H9 (cell line): ENCODE data around the gene ALX3. TPM values are rescaled to one million over a fixed set of nuclear protein-coding genes. Genes with fewer than 3 reads are reported as not detected.

Experiments
- DNase-seq: peaks from one replicate; pipeline ENCODE4 v3.0.0-alpha.2; 2017
- H2AFZ ChIP-seq: one replicate; pipeline ENCODE4 v1.6.1; 2013; ENCODE audit warnings: mild to moderate bottlenecking, low read length, control low read depth, moderate library complexity
- H2AK5ac ChIP-seq: 2 replicates; pipeline ENCODE4 v1.6.1; 2013; ENCODE audit warnings: low read length, control low read depth, mixed read lengths; ENCODE audit not compliant: insufficient read length
- H2BK120ac ChIP-seq: one replicate; pipeline ENCODE4 v1.6.1; 2013; ENCODE audit warnings: low read depth, mild to moderate bottlenecking, low read length, control low read depth, inconsistent platforms; ENCODE audit not compliant: poor library complexity, severe bottlenecking
- H2BK12ac ChIP-seq: 2 replicates; pipeline ENCODE4 v1.6.1; 2013; ENCODE audit warnings: low read length, control low read depth, mixed read lengths, low read depth; ENCODE audit not compliant: insufficient read length
- H2BK15ac ChIP-seq: 2 replicates; pipeline ENCODE4 v1.6.1; 2013; ENCODE audit warnings: low read depth, low read length, control low read depth
- H2BK20ac ChIP-seq: one replicate; pipeline ENCODE4 v1.6.1; 2013; ENCODE audit warnings: low read depth, mild to moderate bottlenecking, low read length, control low read depth, inconsistent platforms; ENCODE audit not compliant: poor library complexity, severe bottlenecking
- H2BK5ac ChIP-seq: 2 replicates; pipeline ENCODE4 v1.6.1; 2013; ENCODE audit warnings: low read length, control low read depth, mixed read lengths; ENCODE audit not compliant: insufficient read length
- H3K14ac ChIP-seq: 2 replicates; pipeline ENCODE4 v1.6.1; 2013; ENCODE audit warnings: low read length, control low read depth; ENCODE audit not compliant: insufficient read depth
- H3K18ac ChIP-seq: 2 replicates; pipeline ENCODE4 v1.6.1; 2013; ENCODE audit warnings: low read depth, mild to moderate bottlenecking, mixed read lengths, low read length, control low read depth; ENCODE audit not compliant: insufficient read length
- H3K23ac ChIP-seq: 2 replicates; pipeline ENCODE4 v1.6.1; 2013; ENCODE audit warnings: low read length, control low read depth, mixed read lengths, low read depth; ENCODE audit not compliant: insufficient read length
- H3K23me2 ChIP-seq: 2 replicates; pipeline ENCODE4 v1.6.1; 2013; ENCODE audit warnings: low read depth, mild to moderate bottlenecking, mixed read lengths, low read length, control low read depth; ENCODE audit not compliant: insufficient read length, poor library complexity, severe bottlenecking
- H3K27ac ChIP-seq: 2 replicates; pipeline ENCODE4 v1.5.1; 2013; ENCODE audit warnings: low read length, control low read depth, mixed read lengths, low read depth; ENCODE audit not compliant: insufficient read length
- H3K27me3 ChIP-seq: 2 replicates; pipeline ENCODE4 v1.6.1; 2013; ENCODE audit warnings: low read length, control low read depth, inconsistent platforms; ENCODE audit not compliant: insufficient read depth
- H3K4ac ChIP-seq: 2 replicates; pipeline ENCODE4 v1.6.1; 2013; ENCODE audit warnings: low read depth, mild to moderate bottlenecking, control low read depth, inconsistent platforms, low read length, moderate library complexity
- H3K4me1 ChIP-seq: 2 replicates; pipeline ENCODE4 v1.6.1; 2013; ENCODE audit warnings: low read length, control low read depth, inconsistent platforms; ENCODE audit not compliant: insufficient read depth
- H3K4me2 ChIP-seq: 2 replicates; pipeline ENCODE4 v1.6.1; 2013; ENCODE audit warnings: low read length, control low read depth, mixed read lengths; ENCODE audit not compliant: insufficient read length, insufficient read depth
- H3K56ac ChIP-seq: 2 replicates; pipeline ENCODE4 v1.6.1; 2013; ENCODE audit warnings: low read depth, mild to moderate bottlenecking, mixed read lengths, low read length, control low read depth; ENCODE audit not compliant: insufficient read length
- H3K79me1 ChIP-seq: 2 replicates; pipeline ENCODE4 v1.6.1; 2013; ENCODE audit warnings: low read depth, mild to moderate bottlenecking, moderate library complexity, low read length, control low read depth, inconsistent platforms; ENCODE audit not compliant: insufficient read depth, poor library complexity, severe bottlenecking
- H3K79me2 ChIP-seq: 2 replicates; pipeline ENCODE4 v1.6.1; 2013; ENCODE audit warnings: low read length, control low read depth, inconsistent platforms; ENCODE audit not compliant: insufficient read depth
- H3K9ac ChIP-seq: 2 replicates; pipeline ENCODE4 v1.6.1; 2013; ENCODE audit warnings: low read length, control low read depth, mixed read lengths; ENCODE audit not compliant: insufficient read length; ENCODE audit errors: extremely low read depth
- H3K9me3 ChIP-seq: one replicate; pipeline ENCODE4 v1.6.1; 2013; ENCODE audit warnings: low read depth, low read length, inconsistent platforms; ENCODE audit not compliant: control insufficient read depth
- H3T11ph ChIP-seq: one replicate; pipeline ENCODE4 v1.6.1; 2013; ENCODE audit warnings: mild to moderate bottlenecking, low read length, control low read depth, inconsistent platforms
- H4K20me1 ChIP-seq: one replicate; pipeline ENCODE4 v1.6.1; 2013; ENCODE audit not compliant: control insufficient read depth, insufficient read length, insufficient read depth
- H4K5ac ChIP-seq: 2 replicates; pipeline ENCODE4 v1.6.1; 2013; ENCODE audit warnings: low read depth, mild to moderate bottlenecking, mixed read lengths, low read length, control low read depth; ENCODE audit not compliant: insufficient read length
- H4K8ac ChIP-seq: replicated peaks from 2 replicates; pipeline ENCODE4 v1.6.1; 2013; ENCODE audit warnings: low read length, control low read depth, mixed read lengths, low read depth; ENCODE audit not compliant: insufficient read length
- H4K91ac ChIP-seq: 2 replicates; pipeline ENCODE4 v1.6.1; 2013; ENCODE audit warnings: low read depth, mild to moderate bottlenecking, moderate library complexity, mixed read lengths, low read length, control low read depth; ENCODE audit not compliant: insufficient read length
- H3K27ac Mint-ChIP-seq, 3 experiments: 2 replicates in 2 of 3; 3 replicates in 1 of 3; pipeline ENCODE4 v1.8.0; 2020 to 2021; ENCODE audit warnings: mixed read lengths in 3 of 3, mild to moderate bottlenecking in 1 of 3, moderate library complexity in 1 of 3
- H3K27me3 Mint-ChIP-seq: 2 replicates; pipeline ENCODE4 v1.8.0; 2021; ENCODE audit warnings: low read depth, mild to moderate bottlenecking, moderate library complexity, mixed read lengths
- H3K36me3 Mint-ChIP-seq, 3 experiments: 2 replicates in 2 of 3; 3 replicates in 1 of 3; pipeline ENCODE4 v1.8.0; 2020 to 2021; ENCODE audit warnings: low read depth in 3 of 3, mixed read lengths in 3 of 3; ENCODE audit not compliant: insufficient read depth in 1 of 3
- H3K4me1 Mint-ChIP-seq, 2 experiments: 2 replicates each; pipeline ENCODE4 v1.8.0; 2020; ENCODE audit warnings: mixed read lengths in 2 of 2
- H3K4me3 Mint-ChIP-seq, 2 experiments: 2 replicates in 1 of 2; 3 replicates in 1 of 2; pipeline ENCODE4 v1.8.0; 2020 to 2021; ENCODE audit warnings: mild to moderate bottlenecking in 2 of 2, mixed read lengths in 2 of 2, moderate library complexity in 1 of 2
- H3K9me3 Mint-ChIP-seq, 2 experiments: 2 replicates in 1 of 2; 3 replicates in 1 of 2; pipeline ENCODE4 v1.8.0; 2020; ENCODE audit warnings: mild to moderate bottlenecking in 2 of 2, mixed read lengths in 2 of 2, moderate library complexity in 1 of 2
- CTCF ChIP-seq: fragments of 200-600 bp; sonication (generic); conservative IDR thresholded peaks from 3 replicates; pipeline ENCODE4 v1.8.0; 2021; ENCODE audit warnings: antibody characterized with exemption, mild to moderate bottlenecking
- WGBS: extraction: QIAGEN DNeasy Blood & Tissue Kit; methylation state at CpG from one replicate; pipeline ENCODE4 v1.1.7; 2013; ENCODE audit warnings: missing lambda C conversion rate, low lambda C conversion rate, mixed read lengths; ENCODE audit not compliant: insufficient read length; ENCODE audit errors: extremely low coverage; 5-methylcytosine and 5-hydroxymethylcytosine counted together
- total RNA-seq: library from RNA; stranded (reverse); gene quantifications from 2 replicates; pipeline ENCODE4 v1.2.1, GENCODE V29; 2021

ALX3 gene
- total RNA-seq, 1 experiment from 2014 or later, result not detected

DNA sequence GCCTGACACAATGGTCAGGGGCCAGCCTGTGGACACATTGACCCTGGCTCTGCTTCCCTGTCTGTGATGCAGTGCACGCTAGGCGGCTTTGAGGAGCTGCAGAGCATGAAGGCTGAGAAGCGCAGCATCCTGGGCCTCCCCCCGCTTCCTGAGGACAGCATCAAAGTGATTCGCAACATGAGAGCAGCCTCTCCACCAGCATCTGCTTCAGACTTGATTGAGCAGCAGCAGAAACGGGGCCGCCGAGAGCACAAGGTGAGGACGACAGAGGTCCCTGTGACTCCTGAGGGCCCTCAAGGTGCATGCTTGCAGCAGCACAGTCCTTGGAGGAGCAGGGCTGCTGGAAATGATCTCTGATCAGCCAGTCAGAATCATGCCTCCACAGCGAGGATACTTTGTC, 27.5 kb downstream of the ALX3 start:
- H3K79me1 ChIP-seq, result no peaks in the 10 kb centered on the region
- no peaks in the 10 kb centered on the region for H3K4me1 ChIP-seq
- H3K4me1 Mint-ChIP-seq, result no peaks in the 10 kb centered on the region
- H3K9me3 Mint-ChIP-seq, result no peaks in the 10 kb centered on the region
- H3K9me3 ChIP-seq, result no peaks in the 10 kb centered on the region
- no peak overlapping the region for H4K5ac ChIP-seq
- no peak for DNase-seq
- H2AK5ac ChIP-seq, result no peak overlapping the region
- peaks cover 74 to 95% (median 94%) of the 10 kb centered on the region in 3 experiments for H3K36me3 Mint-ChIP-seq
- H3K14ac ChIP-seq, result no peak overlapping the region
- H4K20me1 ChIP-seq, result no peaks in the 10 kb centered on the region
- H3K27ac Mint-ChIP-seq, result no peak overlapping the region
- no peak overlapping the region for H2AFZ ChIP-seq
- TF ChIP-seq CTCF, result no peak
- no peak overlapping the region for H2BK120ac ChIP-seq
- no peak overlapping the region for H4K91ac ChIP-seq
- no peak overlapping the region for H3K4ac ChIP-seq
- no peak overlapping the region for H3K4me3 Mint-ChIP-seq
- no peaks in the 10 kb centered on the region for H3K27me3 ChIP-seq
- H4K8ac ChIP-seq, result no peak overlapping the region
- no peak overlapping the region for H3K4me2 ChIP-seq
- no peak overlapping the region for H3K56ac ChIP-seq
- H3K79me2 ChIP-seq, result no peaks in the 10 kb centered on the region
- no peak overlapping the region for H3K23ac ChIP-seq
- H3K9ac ChIP-seq, result no peak overlapping the region
- H3K23me2 ChIP-seq, result no peaks in the 10 kb centered on the region
- H2BK5ac ChIP-seq, result no peak overlapping the region
- no peak overlapping the region for H2BK15ac ChIP-seq
- H2BK20ac ChIP-seq, result no peak overlapping the region
- H3K27me3 Mint-ChIP-seq, result no peaks in the 10 kb centered on the region
- no peak overlapping the region for H2BK12ac ChIP-seq
- H3T11ph ChIP-seq, result no peak overlapping the region
- no peak overlapping the region for H3K27ac ChIP-seq
- no peak overlapping the region for H3K18ac ChIP-seq
- WGBS, result no CpG with 5 or more reads among the region's 10 CpGs
